Fibroblast of lung (primary cell): Measurements from ENCODE around the gene RIPOR2. TPM values are rescaled to one million over a fixed set of nuclear protein-coding genes. Genes with fewer than 3 reads are reported as not detected.
"Not testable (repeated sequence)": the region's sequence is repeated elsewhere in the genome, so short reads cannot be mapped to it uniquely, and the experiment has no call there.

Experiments used
- DNase-seq, 2 donors: peaks; one replicate each; pipeline versions ENCODE4 v3.0.0 to v3.0.0-alpha.2; 2010; ENCODE audit warnings: low read depth in 2 of 2
- H2AFZ ChIP-seq: 2 replicates; pipeline ENCODE4 v1.5.1; 2012; ENCODE audit warnings: low read length, control low read depth, inconsistent platforms
- H3K27ac ChIP-seq: 2 replicates; pipeline ENCODE4 v1.5.1; 2011; ENCODE audit warnings: low read length, control low read depth; ENCODE audit not compliant: insufficient read depth
- H3K27me3 ChIP-seq: 2 replicates; pipeline ENCODE4 v1.5.1; 2011; ENCODE audit warnings: mild to moderate bottlenecking, low read length; ENCODE audit not compliant: control insufficient read depth, insufficient read depth
- H3K36me3 ChIP-seq: 2 replicates; pipeline ENCODE4 v1.5.1; 2011; ENCODE audit warnings: low read length; ENCODE audit not compliant: control insufficient read depth, insufficient read depth
- H3K4me1 ChIP-seq: 2 replicates; pipeline ENCODE4 v1.5.1; 2011; ENCODE audit warnings: low read length; ENCODE audit not compliant: control insufficient read depth, insufficient read depth; ENCODE audit errors: extremely low read depth
- H3K4me2 ChIP-seq: 2 replicates; pipeline ENCODE4 v1.5.1; 2011; ENCODE audit warnings: low read length, control low read depth; ENCODE audit not compliant: insufficient read depth; ENCODE audit errors: extremely low read depth
- H3K4me3 ChIP-seq, 4 experiments: fragments of 200-600 bp in 1 of 4; sonication (generic) in 1 of 4; replicated peaks in 1 of 4; 2 replicates each; pipeline ENCODE4 v1.5.1; 2011 to 2016; ENCODE audit warnings: low read length in 4 of 4, low read depth in 3 of 4, mild to moderate bottlenecking in 3 of 4, control low read depth in 2 of 4, inconsistent platforms in 1 of 4, mixed read lengths in 1 of 4; ENCODE audit not compliant: insufficient read depth in 1 of 4; ENCODE audit errors: control extremely low read depth in 1 of 4
- H3K79me2 ChIP-seq: 2 replicates; pipeline ENCODE4 v1.5.1; 2012; ENCODE audit warnings: mild to moderate bottlenecking, low read length, inconsistent platforms; ENCODE audit not compliant: control insufficient read depth, insufficient read depth
- H3K9ac ChIP-seq: 2 replicates; pipeline ENCODE4 v1.5.1; 2011; ENCODE audit warnings: mild to moderate bottlenecking, low read length, control low read depth; ENCODE audit not compliant: insufficient read depth
- H3K9me3 ChIP-seq: 2 replicates; pipeline ENCODE4 v1.5.1; 2012; ENCODE audit warnings: low read depth, low read length; ENCODE audit not compliant: control insufficient read depth, insufficient read depth
- H4K20me1 ChIP-seq: 2 replicates; pipeline ENCODE4 v1.5.1; 2011; ENCODE audit warnings: low read length; ENCODE audit not compliant: control insufficient read depth, insufficient read depth; ENCODE audit errors: extremely low read depth
- EZH2 ChIP-seq: IDR thresholded peaks from 2 replicates; pipeline ENCODE4 v1.5.1; 2012; ENCODE audit warnings: low read length, control low read depth, mild to moderate bottlenecking; ENCODE audit errors: missing control alignments
- polyA plus RNA-seq, 2 donors: library from polyadenylated mRNA; depleted of rRNA in 1 of 2; stranded (reverse) in 1 of 2; unstranded in 1 of 2; fragments of >200 nt; gene quantifications; 2 replicates each; pipeline ENCODE4 v1.2.1, GENCODE V29; 2011 to 2012; ENCODE audit warnings: missing spikeins in 1 of 2
- total RNA-seq: library from RNA; depleted of rRNA; stranded (reverse); fragments of >200 nt; gene quantifications from 2 replicates; pipeline ENCODE4 v1.2.1, GENCODE V29; 2014
- TF ChIP-seq, protein P1 (sequence below), 2 donors: IDR thresholded peaks in 1 of 2; conservative IDR thresholded peaks in 1 of 2; 1 replicate in 1 of 2; 2 replicates in 1 of 2; pipeline ENCODE4 v1.5.1; 2011 to 2012; ENCODE audit warnings: low read length in 2 of 2, control low read depth in 1 of 2, inconsistent platforms in 1 of 2, low read depth in 1 of 2, mild to moderate bottlenecking in 1 of 2

The RIPOR2 gene
- total and polyA plus RNA-seq, 2 donors (not counting 1 experiment from before 2014, with no cell fraction given) = 3.5 to 3.6 TPM

DNA sequence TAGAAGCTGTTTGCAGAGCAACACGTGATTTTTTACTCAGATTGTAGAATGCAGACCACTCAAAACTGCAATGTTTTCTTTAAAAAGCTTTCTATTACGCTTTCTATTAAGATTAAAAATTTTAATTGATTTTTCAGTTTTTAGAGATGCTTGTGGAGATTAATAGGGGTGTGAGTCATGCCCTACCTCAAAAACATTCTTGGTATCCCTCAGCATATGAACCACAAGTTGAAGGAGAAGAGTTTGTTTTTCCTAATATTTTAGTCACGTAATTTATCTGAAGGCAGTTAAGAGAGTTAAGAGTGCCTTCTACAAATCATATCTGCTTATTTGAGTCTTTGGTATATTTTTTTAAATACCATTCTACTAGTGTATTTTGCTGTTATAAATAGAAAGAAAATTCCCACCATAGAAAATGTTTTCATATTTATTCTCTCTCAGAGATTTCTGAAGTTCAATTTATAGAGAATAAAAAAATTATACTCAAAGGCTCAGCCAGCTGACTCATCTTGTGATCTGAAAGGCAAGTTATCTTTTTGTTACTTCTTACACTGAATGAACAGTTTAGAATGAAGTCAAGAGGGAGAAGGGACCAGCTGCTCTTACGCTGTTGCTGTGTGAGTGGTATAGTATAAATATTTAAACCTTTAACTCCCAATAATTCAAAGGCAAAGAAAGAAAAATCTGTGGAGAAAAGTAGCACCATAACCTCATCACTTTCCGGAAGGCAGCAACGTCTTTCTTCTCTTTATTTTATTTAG is 7.6 kb downstream of the RIPOR2 start:
- peak overlapping the region; percentile 6 for H3K27ac ChIP-seq
- peak; percentile 81 to 84 for DNase-seq
- no peaks in the 10 kb centered on the region for H3K79me2 ChIP-seq
- H3K36me3 ChIP-seq = no peaks in the 10 kb centered on the region
- H3K9me3 ChIP-seq = no peaks in the 10 kb centered on the region
- H4K20me1 ChIP-seq = no peaks in the 10 kb centered on the region
- H3K9ac ChIP-seq = no peak overlapping the region
- H3K4me1 ChIP-seq = peaks cover 11% of the 10 kb centered on the region
- H3K4me2 ChIP-seq = peak overlapping the region; percentile 19
- no peak overlapping the region for H2AFZ ChIP-seq
- TF ChIP-seq EZH2 = no peak
- TF ChIP-seq, protein P1, sequence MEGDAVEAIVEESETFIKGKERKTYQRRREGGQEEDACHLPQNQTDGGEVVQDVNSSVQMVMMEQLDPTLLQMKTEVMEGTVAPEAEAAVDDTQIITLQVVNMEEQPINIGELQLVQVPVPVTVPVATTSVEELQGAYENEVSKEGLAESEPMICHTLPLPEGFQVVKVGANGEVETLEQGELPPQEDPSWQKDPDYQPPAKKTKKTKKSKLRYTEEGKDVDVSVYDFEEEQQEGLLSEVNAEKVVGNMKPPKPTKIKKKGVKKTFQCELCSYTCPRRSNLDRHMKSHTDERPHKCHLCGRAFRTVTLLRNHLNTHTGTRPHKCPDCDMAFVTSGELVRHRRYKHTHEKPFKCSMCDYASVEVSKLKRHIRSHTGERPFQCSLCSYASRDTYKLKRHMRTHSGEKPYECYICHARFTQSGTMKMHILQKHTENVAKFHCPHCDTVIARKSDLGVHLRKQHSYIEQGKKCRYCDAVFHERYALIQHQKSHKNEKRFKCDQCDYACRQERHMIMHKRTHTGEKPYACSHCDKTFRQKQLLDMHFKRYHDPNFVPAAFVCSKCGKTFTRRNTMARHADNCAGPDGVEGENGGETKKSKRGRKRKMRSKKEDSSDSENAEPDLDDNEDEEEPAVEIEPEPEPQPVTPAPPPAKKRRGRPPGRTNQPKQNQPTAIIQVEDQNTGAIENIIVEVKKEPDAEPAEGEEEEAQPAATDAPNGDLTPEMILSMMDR (conservative IDR thresholded peaks at IDR 0.05 in 1 of 2, IDR thresholded peaks at IDR 0.05 in 1 of 2; ENCODE audit: low read depth in 1 of 2, low read length in 2 of 2) = no peak
- H3K4me3 ChIP-seq = no peak overlapping the region
- H3K27me3 ChIP-seq = no peaks in the 10 kb centered on the region

DNA sequence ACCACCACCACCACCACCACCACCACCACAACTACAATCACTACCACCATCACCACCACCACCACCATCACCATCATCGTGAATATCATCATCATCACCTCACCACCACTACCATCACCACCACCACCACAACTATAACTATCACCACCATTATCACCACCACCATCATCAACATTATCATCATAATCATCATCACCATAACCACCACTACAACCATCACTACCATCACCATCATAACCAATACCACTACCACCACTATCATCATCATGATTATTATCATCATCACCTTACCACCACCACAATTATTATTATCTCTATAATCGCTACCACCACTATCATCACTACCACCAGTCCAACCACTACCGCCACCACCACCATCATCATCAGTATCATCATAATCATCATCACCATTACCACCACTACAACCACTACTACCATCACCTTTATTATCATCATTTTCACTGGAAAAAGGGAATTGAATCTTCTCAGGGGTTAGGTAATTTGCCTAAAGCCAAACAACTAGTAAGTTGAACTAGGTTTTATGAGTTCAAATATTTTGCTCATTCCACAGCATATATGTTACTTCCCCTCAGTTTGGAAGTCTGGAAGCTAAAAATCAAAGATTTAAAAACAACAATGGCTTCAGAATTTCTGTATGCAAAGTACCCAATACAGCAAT is 8.3 kb downstream of the RIPOR2 start:
- H3K27me3 ChIP-seq = no peaks in the 10 kb centered on the region
- TF ChIP-seq EZH2 = no peak
- TF ChIP-seq, protein P1 (conservative IDR thresholded peaks at IDR 0.05 in 1 of 2, IDR thresholded peaks at IDR 0.05 in 1 of 2; ENCODE audit: low read depth in 1 of 2, low read length in 2 of 2) = no peak
- no peaks in the 10 kb centered on the region for H3K79me2 ChIP-seq
- no peak overlapping the region for H3K4me3 ChIP-seq
- H3K4me2 ChIP-seq = no peak overlapping the region
- H3K9me3 ChIP-seq = no peaks in the 10 kb centered on the region
- no peaks in the 10 kb centered on the region for H4K20me1 ChIP-seq
- no peak for DNase-seq
- H3K4me1 ChIP-seq = peaks cover 11% of the 10 kb centered on the region
- H3K36me3 ChIP-seq = no peaks in the 10 kb centered on the region
- no peak overlapping the region for H2AFZ ChIP-seq
- H3K9ac ChIP-seq = no peak overlapping the region
- H3K27ac ChIP-seq = no peak overlapping the region

DNA sequence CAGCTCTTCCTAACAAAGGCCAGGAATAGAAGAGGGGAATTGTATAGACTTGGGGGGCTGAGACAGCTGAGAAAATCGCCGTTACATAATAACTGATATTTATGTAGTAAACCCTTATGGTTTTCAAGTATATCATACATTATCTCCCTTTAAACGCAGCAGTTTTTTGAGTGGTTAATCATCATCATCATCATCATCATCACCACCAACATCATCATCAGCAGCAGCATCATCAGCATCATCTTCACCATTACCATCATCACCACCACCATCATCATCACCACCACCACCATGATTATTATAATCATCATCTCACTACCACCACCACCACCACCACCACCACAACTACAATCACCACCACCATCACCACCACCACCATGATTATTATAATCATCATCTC is 9.1 kb downstream of the RIPOR2 start:
- H3K9ac ChIP-seq, H3K36me3 ChIP-seq, H3K27me3 ChIP-seq, H3K79me2 ChIP-seq, H3K4me2 ChIP-seq, H3K27ac ChIP-seq, H4K20me1 ChIP-seq, H3K4me3 ChIP-seq, DNase-seq, H3K9me3 ChIP-seq, H2AFZ ChIP-seq: not testable (repeated sequence)
- H3K4me1 ChIP-seq = peaks cover 11% of the 10 kb centered on the region
